Liver (tissue), 9 donors: ENCODE data around the gene NCOR1. TPM values are rescaled to one million over a fixed set of nuclear protein-coding genes. Genes with fewer than 3 reads are reported as not detected.

Experiments used
- DNase-seq: peaks from one replicate; pipeline ENCODE4 v3.0.0-alpha.2; 2017; ENCODE audit warnings: low spot score
- H3K27ac ChIP-seq, 2 donors: one replicate each; pipeline ENCODE4 v1.7.0; 2013; ENCODE audit warnings: inconsistent platforms in 2 of 2, low read length in 2 of 2, control low read depth in 1 of 2, low read depth in 1 of 2, mild to moderate bottlenecking in 1 of 2
- H3K27me3 ChIP-seq, 4 donors: one replicate each; pipeline versions ENCODE4 v1.6.1 to v1.7.0; 2013; ENCODE audit warnings: low read length in 3 of 4, inconsistent platforms in 1 of 4, mild to moderate bottlenecking in 1 of 4, moderate library complexity in 1 of 4; ENCODE audit not compliant: control insufficient read depth in 4 of 4, insufficient read depth in 4 of 4
- H3K36me3 ChIP-seq, 4 donors: one replicate each; pipeline versions ENCODE4 v1.6.1 to v1.7.0; 2013; ENCODE audit warnings: low read length in 3 of 4, mild to moderate bottlenecking in 3 of 4, low read depth in 1 of 4, moderate library complexity in 1 of 4; ENCODE audit not compliant: control insufficient read depth in 4 of 4, insufficient read depth in 3 of 4
- H3K4me1 ChIP-seq, 4 donors: one replicate each; pipeline versions ENCODE4 v1.6.1 to v1.7.0; 2013; ENCODE audit warnings: low read length in 3 of 4, mild to moderate bottlenecking in 3 of 4, moderate library complexity in 1 of 4; ENCODE audit not compliant: control insufficient read depth in 4 of 4, insufficient read depth in 4 of 4
- H3K4me3 ChIP-seq, 3 donors: one replicate each; pipeline versions ENCODE4 v1.6.1 to v1.7.0; 2013; ENCODE audit warnings: low read length in 3 of 3, control low read depth in 1 of 3, low read depth in 1 of 3, mild to moderate bottlenecking in 1 of 3
- H3K9ac ChIP-seq, 2 donors: one replicate each; pipeline ENCODE4 v1.7.0; 2013; ENCODE audit warnings: low read length in 2 of 2, mild to moderate bottlenecking in 2 of 2, moderate library complexity in 2 of 2, control low read depth in 1 of 2, low read depth in 1 of 2
- H3K9me3 ChIP-seq, 4 donors: one replicate each; pipeline versions ENCODE4 v1.6.1 to v1.7.0; 2013; ENCODE audit warnings: low read length in 3 of 4; ENCODE audit not compliant: control insufficient read depth in 4 of 4
- CTCF ChIP-seq: fragments of 150-350 bp; IDR thresholded peaks from 2 replicates; pipeline ENCODE4 v1.5.1; 2017; ENCODE audit warnings: improper control_type of control experiment, low read depth, low read length; ENCODE audit not compliant: missing input control
- EGR1 ChIP-seq, 2 donors: IDR thresholded peaks; 2 replicates each; pipeline ENCODE4 v1.6.1; 2016 to 2018; ENCODE audit warnings: antibody characterized with exemption in 2 of 2, low read depth in 2 of 2
- FOXA1 ChIP-seq: IDR thresholded peaks from 2 replicates; pipeline ENCODE4 v1.6.1; 2016; ENCODE audit warnings: antibody characterized with exemption
- GABPA ChIP-seq, 2 donors: IDR thresholded peaks in 1 of 2; conservative IDR thresholded peaks in 1 of 2; 2 replicates each; pipeline ENCODE4 v1.6.1; 2016; ENCODE audit warnings: antibody characterized with exemption in 2 of 2, mild to moderate bottlenecking in 1 of 2, moderate library complexity in 1 of 2
- HNF4G ChIP-seq: IDR thresholded peaks from 2 replicates; pipeline ENCODE4 v1.6.1; 2016; ENCODE audit warnings: antibody characterized with exemption
- JUND ChIP-seq, 2 donors: IDR thresholded peaks; 2 replicates each; pipeline ENCODE4 v1.6.1; 2016; ENCODE audit warnings: antibody characterized with exemption in 2 of 2
- NR2F2 ChIP-seq: IDR thresholded peaks from 2 replicates; pipeline ENCODE4 v1.6.1; 2016; ENCODE audit warnings: antibody characterized with exemption
- RAD21 ChIP-seq, 2 donors: IDR thresholded peaks; 2 replicates each; pipeline ENCODE4 v1.6.1; 2016; ENCODE audit warnings: antibody characterized with exemption in 2 of 2, mild to moderate bottlenecking in 2 of 2
- REST ChIP-seq: IDR thresholded peaks from 2 replicates; pipeline ENCODE4 v1.6.1; 2016; ENCODE audit warnings: antibody characterized with exemption, mild to moderate bottlenecking
- ZBTB33 ChIP-seq: IDR thresholded peaks from 2 replicates; pipeline ENCODE4 v1.6.1; 2016; ENCODE audit warnings: antibody characterized with exemption
- WGBS: extraction: QIAGEN DNeasy Blood & Tissue Kit; methylation state at CpG from one replicate; pipeline ENCODE4 v1.1.7; 2013; 5-methylcytosine and 5-hydroxymethylcytosine counted together
- polyA plus RNA-seq, 2 donors: library from polyadenylated mRNA; stranded (reverse) in 1 of 2; unstranded in 1 of 2; fragments of 200-250 nt in 1 of 2; fragments of >200 nt in 1 of 2; fragmentation: Nextera tagmentation in 1 of 2; extraction: Ambion mirVana in 1 of 2; gene quantifications; one replicate each; pipeline versions ENCODE4 v1.2.1 to v1.2.3, GENCODE V29; 2013 to 2015
- total RNA-seq, 2 donors: library from RNA; depleted of rRNA; stranded (reverse); fragments of >200 nt; gene quantifications; one replicate each; pipeline ENCODE4 v1.2.3, GENCODE V29; 2014
- TF ChIP-seq, protein P1 (sequence below): IDR thresholded peaks from 2 replicates; pipeline ENCODE4 v1.6.1; 2016; ENCODE audit warnings: antibody characterized with exemption
- donor health status: healthy.
- donor health status: healthy.
- donor health status: healthy.
- donor health status: healthy.
- donor health status: healthy.

NCOR1 gene
- total and polyA plus RNA-seq, 4 donors: 23.6 to 94.8 (median 77.0) TPM

- Histone ChIP-seq H3K9me3 (no peaks in the 10 kb centered on the region), H3K36me3 (peaks cover 0 to 14% (median 7%) of the 10 kb centered on the region in 4 donors), H3K4me1 (peaks cover 0 to 2% (median 0%) of the 10 kb centered on the region in 4 donors), H3K27ac (no peak overlapping the region), H3K27me3 (no peaks in the 10 kb centered on the region), H3K4me3 (no peak overlapping the region), H3K9ac (no peak overlapping the region)
- DNase-seq: no peak
- 84% methylated on average over 1 of the region's 1 CpG for WGBS
- no peak for TF ChIP-seq NR2F2
- TF ChIP-seq FOXA1: no peak
- TF ChIP-seq ZBTB33: no peak
- TF ChIP-seq, protein P1, sequence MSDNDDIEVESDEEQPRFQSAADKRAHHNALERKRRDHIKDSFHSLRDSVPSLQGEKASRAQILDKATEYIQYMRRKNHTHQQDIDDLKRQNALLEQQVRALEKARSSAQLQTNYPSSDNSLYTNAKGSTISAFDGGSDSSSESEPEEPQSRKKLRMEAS: no peak
- no peak for TF ChIP-seq HNF4G
- no peak for TF ChIP-seq EGR1 (IDR thresholded peaks at IDR 0.05; ENCODE audit: low read depth in 2 of 2)
- no peak for TF ChIP-seq REST
- TF ChIP-seq CTCF: no peak
- no peak for TF ChIP-seq GABPA (IDR thresholded peaks at IDR 0.05 in 1 of 2, conservative IDR thresholded peaks at IDR 0.05 in 1 of 2)
Observed at GRCh38 chr17:16019347-16019746, 196.0 kb downstream of the NCOR1 start.

DNA sequence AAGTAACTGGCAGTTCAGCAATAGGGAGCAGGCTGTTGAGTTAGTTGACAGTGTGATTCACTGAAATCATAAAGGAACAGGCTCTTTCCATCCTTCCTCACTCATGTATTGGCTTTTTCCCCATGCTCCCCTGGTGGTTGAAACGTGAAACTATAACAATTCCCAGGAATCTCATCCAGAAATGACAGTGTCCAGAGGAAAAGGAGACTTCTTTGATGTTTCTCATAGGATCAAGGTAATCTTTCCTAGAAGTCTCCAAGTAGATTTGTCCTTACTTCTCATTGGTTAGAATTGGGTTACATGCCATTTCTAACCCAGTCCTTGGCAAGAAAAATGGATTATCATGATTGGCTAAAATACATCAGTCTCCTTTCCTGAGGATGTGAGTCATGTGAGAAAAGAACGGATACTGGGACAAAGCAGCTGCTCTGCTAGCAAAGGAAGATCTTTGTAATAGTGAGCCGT, 201.4 kb downstream of the NCOR1 start:
- 64% methylated on average over 3 of the region's 3 CpGs for WGBS
- TF ChIP-seq JUND (IDR thresholded peaks at IDR 0.05) (no peak), EGR1 (IDR thresholded peaks at IDR 0.05; ENCODE audit: low read depth in 2 of 2) (no peak), RAD21 (IDR thresholded peaks at IDR 0.05) (peak in 1 of 2 donors; percentile 56), ZBTB33 (no peak), REST (no peak), CTCF (peak; percentile 38)
- DNase-seq: no peak
- Histone ChIP-seq H3K4me1 (peaks cover 3 to 12% (median 6%) of the 10 kb centered on the region in 4 donors), H3K36me3 (peaks cover 0 to 14% (median 9%) of the 10 kb centered on the region in 4 donors), H3K27me3 (no peaks in the 10 kb centered on the region), H3K9ac (no peak overlapping the region), H3K9me3 (no peaks in the 10 kb centered on the region), H3K4me3 (no peak overlapping the region), H3K27ac (peak overlapping the region in 1 of 2 donors; percentile 28)
